GM23338 (cell line): ENCODE data around the gene DTL. TPM values are rescaled to one million over a fixed set of nuclear protein-coding genes. Genes with fewer than 3 reads are reported as not detected.

Experiments
- ATAC-seq: fragments of 200-7000 bp; cut with Tn5 transposase; 3 replicates; pipeline ENCODE4 v1.9.1; 2020
- DNase-seq: peaks from one replicate; pipeline ENCODE4 v3.0.0-alpha.2; 2015; ENCODE audit warnings: low spot score
- H2AFZ ChIP-seq: fragments of 200-600 bp; sonication (generic); 2 replicates; pipeline ENCODE4 v1.8.0; 2016; ENCODE audit warnings: antibody characterized with exemption, mild to moderate bottlenecking, moderate library complexity
- H3F3A ChIP-seq: fragments of 200-600 bp; sonication (generic); replicated peaks from 2 replicates; pipeline ENCODE4 v1.8.0; 2017; ENCODE audit warnings: antibody characterized with exemption, mixed run types, low read depth
- H3K27ac ChIP-seq: fragments of 200-600 bp; sonication (generic); 2 replicates; pipeline ENCODE4 v1.6.1; 2016; ENCODE audit warnings: low read depth
- H3K27me3 ChIP-seq: fragments of 200-600 bp; sonication (generic); 2 replicates; pipeline ENCODE4 v1.8.0; 2016; ENCODE audit warnings: mild to moderate bottlenecking, mixed run types, moderate library complexity; ENCODE audit not compliant: insufficient read depth
- H3K36me3 ChIP-seq: fragments of 200-600 bp; sonication (generic); 2 replicates; pipeline ENCODE4 v1.8.0; 2016; ENCODE audit warnings: mild to moderate bottlenecking; ENCODE audit not compliant: insufficient read depth
- H3K4me1 ChIP-seq: fragments of 200-600 bp; sonication (generic); 2 replicates; pipeline ENCODE4 v1.8.0; 2016; ENCODE audit warnings: mild to moderate bottlenecking, moderate library complexity; ENCODE audit not compliant: insufficient read depth
- H3K4me2 ChIP-seq: fragments of 200-600 bp; sonication (generic); 2 replicates; pipeline ENCODE4 v1.7.1; 2017; ENCODE audit warnings: mixed run types
- H3K4me3 ChIP-seq: fragments of 200-600 bp; sonication (generic); 2 replicates; pipeline ENCODE4 v1.6.1; 2016; ENCODE audit warnings: mixed run types
- H3K79me2 ChIP-seq: fragments of 200-600 bp; sonication (generic); replicated peaks from 2 replicates; pipeline ENCODE4 v1.8.0; 2017; ENCODE audit warnings: mild to moderate bottlenecking; ENCODE audit not compliant: insufficient read depth
- H3K9me2 ChIP-seq: fragments of 200-600 bp; sonication (generic); 2 replicates; pipeline ENCODE4 v1.8.0; 2017; ENCODE audit not compliant: insufficient read depth
- H4K20me1 ChIP-seq: fragments of 200-600 bp; sonication (generic); replicated peaks from 2 replicates; pipeline ENCODE4 v1.8.0; 2017; ENCODE audit warnings: mild to moderate bottlenecking; ENCODE audit not compliant: insufficient read depth
- H3K27ac Mint-ChIP-seq: 2 replicates; pipeline ENCODE4 v1.8.0; 2020; ENCODE audit warnings: inconsistent platforms, mild to moderate bottlenecking, moderate library complexity, mixed read lengths
- H3K27me3 Mint-ChIP-seq: 3 replicates; pipeline ENCODE4 v1.8.0; 2022; ENCODE audit warnings: low read depth, mild to moderate bottlenecking, moderate library complexity, mixed read lengths, inconsistent platforms; ENCODE audit not compliant: insufficient read depth, poor library complexity
- H3K36me3 Mint-ChIP-seq: 3 replicates; pipeline ENCODE4 v1.8.0; 2021; ENCODE audit warnings: low read depth, mild to moderate bottlenecking, inconsistent platforms, moderate library complexity, mixed read lengths
- H3K4me1 Mint-ChIP-seq: 3 replicates; pipeline ENCODE4 v1.8.0; 2020; ENCODE audit warnings: mild to moderate bottlenecking, inconsistent platforms, mixed read lengths
- H3K4me3 Mint-ChIP-seq: 3 replicates; pipeline ENCODE4 v1.8.0; 2021; ENCODE audit warnings: moderate library complexity, mild to moderate bottlenecking, inconsistent platforms, mixed read lengths
- H3K9me3 Mint-ChIP-seq: 3 replicates; pipeline ENCODE4 v1.8.0; 2020; ENCODE audit warnings: moderate library complexity, mild to moderate bottlenecking, inconsistent platforms, mixed read lengths
- CREB1 ChIP-seq: fragments of 250-450 bp; sonication (Bioruptor Pico); IDR thresholded peaks from 2 replicates; pipeline ENCODE4 v1.5.0; 2020; ENCODE audit warnings: low read depth, mild to moderate bottlenecking, moderate library complexity
- CTCF ChIP-seq, 2 experiments: fragments of 200-600 bp in 1 of 2; sonication (generic) in 1 of 2; conservative IDR thresholded peaks; 2 replicates each; pipeline versions ENCODE4 v1.5.1 to v1.6.1; 2016 to 2017; ENCODE audit warnings: antibody characterized with exemption in 2 of 2, low read depth in 2 of 2, mild to moderate bottlenecking in 2 of 2, moderate library complexity in 1 of 2
- ETS1 ChIP-seq: IDR thresholded peaks from 2 replicates; pipeline ENCODE4 v1.6.1; 2016; ENCODE audit warnings: antibody characterized with exemption
- EZH2 ChIP-seq: fragments of 200-600 bp; sonication (generic); IDR thresholded peaks from one replicate; pipeline ENCODE4 v1.8.0; 2017; ENCODE audit warnings: antibody characterized with exemption, mild to moderate bottlenecking, low read depth; ENCODE audit not compliant: unreplicated experiment
- EZH2phosphoT487 ChIP-seq: fragments of 200-600 bp; sonication (generic); IDR thresholded peaks from one replicate; pipeline ENCODE4 v1.8.1; 2018; ENCODE audit warnings: antibody characterized with exemption; ENCODE audit not compliant: unreplicated experiment
- JUNB ChIP-seq: IDR thresholded peaks from one replicate; pipeline ENCODE4 v1.6.1; 2016; ENCODE audit warnings: antibody characterized with exemption; ENCODE audit not compliant: unreplicated experiment
- NANOG ChIP-seq: IDR thresholded peaks from 2 replicates; pipeline ENCODE4 v1.6.1; 2016; ENCODE audit warnings: antibody characterized with exemption, borderline replicate concordance
- POLR2AphosphoS5 ChIP-seq: IDR thresholded peaks from 2 replicates; pipeline ENCODE4 v1.6.1; 2016; ENCODE audit warnings: antibody characterized with exemption, low read depth
- REST ChIP-seq: IDR thresholded peaks from one replicate; pipeline ENCODE4 v1.6.1; 2018; ENCODE audit warnings: antibody characterized with exemption; ENCODE audit not compliant: unreplicated experiment
- STAT1 ChIP-seq: IDR thresholded peaks from one replicate; pipeline ENCODE4 v1.6.1; 2016; ENCODE audit warnings: antibody characterized with exemption; ENCODE audit not compliant: unreplicated experiment
- ZNF114 ChIP-seq: fragments of 250-450 bp; sonication (Bioruptor Pico); IDR thresholded peaks from 2 replicates; pipeline ENCODE4 v1.5.0; 2020; ENCODE audit warnings: mild to moderate bottlenecking, moderate library complexity
- ZNF331 ChIP-seq: fragments of 250-450 bp; sonication (Bioruptor Pico); IDR thresholded peaks from 2 replicates; pipeline ENCODE4 v1.5.0; 2020; ENCODE audit warnings: low read depth, mild to moderate bottlenecking, moderate library complexity
- ZNF462 ChIP-seq: fragments of 250-450 bp; sonication (Bioruptor Pico); IDR thresholded peaks from 2 replicates; pipeline ENCODE4 v1.5.0; 2020; ENCODE audit warnings: mild to moderate bottlenecking, moderate library complexity
- polyA plus RNA-seq: library from polyadenylated mRNA; unstranded; fragments of >200 nt; fragmentation: Nextera tagmentation; extraction: Ambion mirVana; gene quantifications from 2 replicates; pipeline ENCODE4 v1.2.1, GENCODE V29; 2016
- total RNA-seq: library from RNA; depleted of rRNA; stranded (reverse); fragments of >200 nt; shearing (Covaris generic); gene quantifications from 2 replicates; pipeline ENCODE4 v1.2.3, GENCODE V29; 2014

Gene DTL
- total and polyA plus RNA-seq, 2 experiments from 2014 or later, result 26.5 to 58.8 TPM

- Histone ChIP-seq H3K4me1 (peaks cover 10% of the 10 kb centered on the region), H3K36me3 (no peaks in the 10 kb centered on the region), H3K4me2 (0 out of 2 replicates have a peak overlapping the region, but pooled peaks have one; percentile 29), H3K27ac (peak overlapping the region; percentile 81), H2AFZ (no peak overlapping the region), H3K27me3 (no peaks in the 10 kb centered on the region), H3K79me2 (no peaks in the 10 kb centered on the region), H3K4me3 (no peak overlapping the region; the same call in 1 of the 2 replicates), H4K20me1 (no peaks in the 10 kb centered on the region), H3K9me2 (no peaks in the 10 kb centered on the region), H3F3A (peaks cover 4% of the 10 kb centered on the region; the same call in 1 of the 2 replicates)
- H3K9me3 Mint-ChIP-seq, result no peaks in the 10 kb centered on the region
- TF ChIP-seq NANOG (no peak), ZNF114 (CRISPR knock-in tag) (no peak), CTCF (conservative IDR thresholded peaks at IDR 0.05; ENCODE audit: low read depth in 2 of 2) (no peak), EZH2 (no peak), POLR2AphosphoS5 (no peak), ETS1 (no peak), ZNF462 (CRISPR knock-in tag) (no peak), JUNB (no peak), STAT1 (no peak), REST (no peak), CREB1 (CRISPR knock-in tag) (no peak), ZNF331 (CRISPR knock-in tag) (no peak), EZH2phosphoT487 (no peak)
- H3K36me3 Mint-ChIP-seq, result 0 out of 3 replicates have a peak, but pooled peaks cover 3% of the 10 kb centered on the region
- DNase-seq (peak; percentile 77), ATAC-seq (peak; percentile 97)
- H3K27me3 Mint-ChIP-seq, result peaks cover 8% of the 10 kb centered on the region
- peak overlapping the region; percentile 90 for H3K27ac Mint-ChIP-seq
- peak overlapping the region; percentile 19; the same call in 1 of the 3 replicates for H3K4me3 Mint-ChIP-seq
- peaks cover 16% of the 10 kb centered on the region for H3K4me1 Mint-ChIP-seq
Measured at GRCh38 chr1:212127221-212127620, 91.7 kb downstream of the DTL start.
